GM10266 (cell line): ENCODE data around the gene PTPRO.

ENCODE experiments used
- DNase-seq: peaks from one replicate; pipeline ENCODE4 v3.0.0; 2012; ENCODE audit errors: extremely low spot score
- CTCF ChIP-seq: IDR thresholded peaks from 2 replicates; pipeline ENCODE4 v1.5.1; 2012; ENCODE audit warnings: mild to moderate bottlenecking, low read depth; ENCODE audit not compliant: control insufficient read depth, insufficient read depth; ENCODE audit errors: missing control alignments

PTPRO gene

GRCh38 chr12:15644700-15645099, 322.4 kb downstream of the PTPRO start:
- TF ChIP-seq CTCF: no peak
- no peak for DNase-seq

- DNase-seq: no peak
- no peak for TF ChIP-seq CTCF
These were observed 324.3 kb downstream of the PTPRO start for GRCh38 chr12:15646581-15646980.
